ENCODE results near the gene COBL.

GRCh38 chr7:50983850-50984249 is 332.8 kb downstream of the COBL start:
- no peak for TF ChIP-seq FOXM1 (IDR thresholded peaks at IDR 0.05; ENCODE audit: borderline replicate concordance, low read depth)
- no peak for TF ChIP-seq ZBTB7A (IDR thresholded peaks at IDR 0.05; ENCODE audit: low read depth)
- no peak for TF ChIP-seq EP300 (IDR thresholded peaks at IDR 0.05; ENCODE audit: borderline replicate concordance)
- no peak for TF ChIP-seq REST (IDR thresholded peaks at IDR 0.05; ENCODE audit: low read depth)
- TF ChIP-seq CREB1 (IDR thresholded peaks at IDR 0.05; ENCODE audit: low read depth) = no peak
- no peak for TF ChIP-seq MAX (IDR thresholded peaks at IDR 0.05)
